Activated CD8-positive, alpha-beta memory T cell treated with anti-CD3 and anti-CD28 coated beads for 36 hours (primary cell): ENCODE data around the gene SLC25A53. TPM values are rescaled to one million over a fixed set of nuclear protein-coding genes. Genes with fewer than 3 reads are reported as not detected.

Experiments used
- CTCF ChIA-PET: fragments of 350-600 bp; sonication (Branson Sonifier 250); formaldehyde crosslinking; loops from one replicate; lab custom pipeline; 2021; ENCODE audit warnings: antibody characterized with exemption; lab: Charles Lee
- POLR2A ChIA-PET: fragments of 350-600 bp; sonication (Branson Sonifier 250); formaldehyde crosslinking; loops from one replicate; lab custom pipeline; 2021; ENCODE audit warnings: antibody characterized with exemption; lab: Charles Lee
- total RNA-seq, 2 experiments: library from RNA; stranded (reverse); gene quantifications; one replicate each; pipeline ENCODE4 v1.2.3, GENCODE V29; 2021

SLC25A53 gene, protein sequence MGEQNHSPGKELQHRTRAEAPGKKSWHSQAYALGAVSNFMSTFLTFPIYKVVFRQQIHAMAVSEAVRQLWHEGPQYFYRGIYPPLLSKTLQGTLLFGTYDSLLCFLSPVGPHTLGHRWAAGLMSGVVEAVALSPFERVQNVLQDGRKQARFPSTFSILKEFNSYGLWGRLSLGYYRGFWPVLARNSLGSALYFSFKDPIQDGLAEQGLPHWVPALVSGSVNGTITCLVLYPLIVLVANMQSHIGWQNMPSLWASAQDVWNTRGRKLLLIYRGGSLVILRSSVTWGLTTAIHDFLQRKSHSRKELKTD
- total RNA-seq = 1 to 10 TPM; 5.7 to 7.7 TPM

DNA sequence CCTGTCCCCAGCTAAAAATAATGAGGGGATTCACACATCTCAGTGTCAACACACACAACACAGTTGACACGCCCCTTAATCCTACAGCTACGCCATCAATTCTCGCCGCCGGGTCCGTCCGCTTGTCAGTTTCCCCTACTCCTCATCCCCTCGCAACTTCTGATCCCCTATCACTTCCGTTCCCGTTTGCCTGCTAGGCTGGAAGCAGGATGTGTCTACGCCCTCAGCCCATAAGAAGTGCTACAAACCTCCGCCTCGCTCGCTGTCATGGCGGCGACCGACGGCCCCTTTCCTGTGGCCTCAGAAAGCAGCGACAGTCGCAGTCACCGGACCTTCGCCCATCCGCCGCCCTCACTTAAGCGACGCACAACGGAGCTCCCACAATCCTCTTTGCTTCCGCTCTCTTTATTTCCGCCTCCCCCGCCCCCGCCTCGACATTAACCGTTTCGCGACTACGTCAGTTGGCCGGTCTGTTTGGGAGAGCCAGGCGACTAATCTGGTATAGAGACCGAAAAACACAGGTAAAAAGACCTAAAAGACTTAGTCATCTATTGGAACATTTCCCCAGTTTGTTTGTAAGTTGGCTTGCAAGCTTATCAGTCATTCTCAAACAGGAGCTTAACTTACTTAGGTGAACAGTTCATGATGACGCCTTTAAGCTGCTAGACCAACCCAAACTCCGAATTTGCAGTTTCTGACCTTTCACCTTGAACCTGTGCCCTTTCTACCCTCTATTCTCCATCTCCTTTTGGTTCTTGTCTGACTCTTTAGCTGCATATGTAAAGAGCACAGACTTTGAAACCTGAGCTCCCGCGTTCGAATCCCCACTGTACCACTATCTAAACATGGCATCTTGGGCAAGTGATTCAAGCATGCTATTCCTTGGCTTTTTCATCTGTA lies at the start of gene SLC25A53:
SLC25A53 (minus strand) TSS at position 380 of the 900 bp plus-strand sequence. CDS start 51,752 bp downstream, outside the sequence.
- POLR2A ChIA-PET = interaction anchor here (0.7 to 1.3 kb wide), 4 partner anchors 9 to 239 kb away, joined by 3 to 18 read pairs (median 4); partner anchors contain the start of gene FAM199X
- CTCF ChIA-PET = interaction anchor here (1.6 kb wide), 1 partner anchor 10 kb away, joined by 5 read pairs; no protein-coding TSS in a partner anchor

DNA sequence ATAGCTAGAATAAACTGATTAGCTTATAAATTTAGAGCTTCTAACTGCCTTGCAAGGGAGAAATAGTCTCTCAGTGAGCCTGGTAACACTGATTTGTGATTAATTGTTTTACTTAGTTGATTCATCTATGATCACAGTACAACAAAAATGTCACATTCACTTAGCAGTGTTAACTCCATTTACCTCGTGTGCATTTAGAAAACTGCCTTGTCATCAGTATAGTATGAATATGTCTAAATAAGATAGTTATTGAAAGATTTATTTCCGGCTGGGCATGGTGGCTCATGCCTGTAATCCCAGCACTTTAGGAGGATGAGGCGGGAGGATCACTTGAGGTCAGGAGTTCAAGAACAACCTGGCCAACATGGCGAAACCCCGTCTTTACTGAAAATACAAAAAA lies 48.7 kb upstream of the SLC25A53 start:
- POLR2A ChIA-PET = no interaction called here
- CTCF ChIA-PET = no interaction called here

DNA sequence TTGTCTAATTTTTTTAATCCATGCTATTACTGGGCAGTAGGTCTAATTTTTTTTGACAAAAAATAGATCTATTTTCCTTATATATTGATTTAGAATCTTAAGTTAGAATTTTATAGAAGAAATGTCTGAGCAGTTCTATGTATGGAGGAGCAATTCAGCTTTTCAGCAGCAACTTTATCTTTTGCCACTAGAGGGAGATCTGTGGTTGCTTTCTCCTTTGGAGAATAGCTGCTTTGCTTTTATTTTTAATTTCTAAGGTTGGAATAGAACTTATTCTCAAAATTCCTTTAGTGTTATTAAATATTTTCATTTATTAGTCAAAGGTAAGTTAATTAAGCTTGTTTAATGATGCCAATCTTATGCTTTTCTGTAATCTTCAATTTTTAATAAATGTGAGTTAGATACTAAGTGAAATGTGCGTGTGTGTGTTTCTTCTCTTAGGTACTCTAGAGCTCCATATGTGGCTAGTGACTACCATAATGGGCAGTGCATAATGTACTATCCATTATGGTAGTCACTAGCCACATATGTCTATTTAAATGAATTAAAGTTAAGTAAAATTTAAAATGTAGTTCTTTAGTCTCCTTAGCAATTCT lies 38.8 kb upstream of the SLC25A53 start:
- POLR2A ChIA-PET = no interaction called here
- CTCF ChIA-PET = interaction anchor here (0.7 to 1.4 kb wide), 5 partner anchors 12 to 305 kb away, joined by 3 to 4 read pairs (median 3); no protein-coding TSS in a partner anchor

DNA sequence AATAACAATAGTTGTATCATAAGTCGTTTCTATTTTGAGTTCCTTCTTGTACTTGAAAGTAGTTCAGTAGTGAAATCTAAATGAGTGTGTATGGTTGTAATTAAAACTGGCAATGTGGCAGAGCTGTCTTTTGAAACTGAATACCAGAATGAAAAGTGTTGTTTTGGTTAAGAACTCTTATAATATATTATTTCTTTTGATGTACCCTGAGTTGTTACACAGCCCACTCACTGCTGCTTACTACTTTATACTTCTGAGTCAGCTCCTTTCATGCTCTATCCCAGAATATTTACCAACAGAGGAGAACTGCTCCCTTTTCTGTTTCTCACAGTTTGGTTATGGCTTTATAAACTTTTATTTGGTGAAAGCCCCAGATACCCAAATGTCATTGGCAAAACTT lies 38.2 kb upstream of the SLC25A53 start:
- ChIA-PET POLR2A (interaction anchor here (0.8 kb wide), 1 partner anchor 11 kb away, joined by 4 read pairs; no protein-coding TSS in a partner anchor), CTCF (interaction anchor here (0.7 to 1.4 kb wide), 5 partner anchors 11 to 305 kb away, joined by 3 to 4 read pairs (median 3); no protein-coding TSS in a partner anchor)

DNA sequence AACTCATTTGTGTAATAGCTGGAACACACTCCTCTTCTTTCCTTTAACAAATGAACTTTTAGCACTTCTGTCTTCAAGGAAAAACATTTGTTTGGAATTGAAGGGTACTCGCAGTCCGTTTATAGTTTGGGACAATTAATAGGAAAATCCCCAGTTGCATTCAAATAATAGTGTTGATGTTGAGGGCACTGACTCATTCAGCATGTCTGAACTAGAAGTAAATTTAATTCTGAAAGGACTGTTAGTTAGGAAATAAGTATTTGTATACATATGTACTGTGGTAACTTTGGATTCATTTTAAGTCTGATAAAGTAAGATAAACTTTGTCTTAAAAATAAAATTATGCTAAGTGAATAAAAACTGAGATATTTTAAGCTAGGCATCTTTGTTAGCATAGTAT lies 36.7 kb upstream of the SLC25A53 start:
- POLR2A ChIA-PET = no interaction called here
- CTCF ChIA-PET = no interaction called here

DNA sequence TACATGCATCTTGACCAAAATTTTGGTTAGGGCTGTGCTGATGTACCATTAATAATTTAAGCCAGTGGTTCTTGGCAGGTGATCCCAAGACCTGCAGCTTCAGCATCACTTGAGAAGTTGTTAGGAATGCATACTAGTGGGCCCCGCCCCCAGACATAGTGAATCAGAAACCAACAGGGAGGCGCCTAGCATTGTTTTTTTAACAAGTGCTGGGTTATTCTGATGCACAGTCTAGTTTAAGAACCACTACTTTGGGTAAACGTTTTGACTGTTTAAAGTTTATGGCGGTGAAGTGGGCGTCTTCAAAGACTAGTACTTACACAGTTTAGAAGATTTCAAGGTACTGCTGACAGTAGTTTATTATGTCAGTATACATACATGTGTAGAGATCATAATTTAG lies 33.0 kb upstream of the SLC25A53 start:
- POLR2A ChIA-PET = no interaction called here
- CTCF ChIA-PET = no interaction called here

DNA sequence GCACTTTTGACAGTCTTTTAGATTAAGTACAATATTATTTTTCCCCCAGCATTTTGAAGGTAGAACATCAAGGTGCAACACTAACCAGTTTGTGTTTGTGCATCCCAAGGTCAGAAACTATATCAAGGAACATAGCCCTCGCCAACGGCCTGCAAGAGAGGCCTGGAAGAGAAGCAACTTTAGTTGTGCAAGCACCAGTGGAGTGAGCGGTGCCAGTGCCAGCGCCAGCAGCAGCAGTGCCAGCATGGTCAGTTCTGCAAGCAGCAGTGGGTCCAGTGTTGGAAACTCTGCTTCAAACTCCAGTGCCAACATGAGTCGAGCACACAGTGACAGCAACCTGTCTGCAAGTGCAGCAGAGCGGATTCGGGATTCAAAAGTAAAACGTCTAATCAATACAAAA lies 31.1 kb upstream of the SLC25A53 start:
- CTCF ChIA-PET = no interaction called here
- POLR2A ChIA-PET = no interaction called here

DNA sequence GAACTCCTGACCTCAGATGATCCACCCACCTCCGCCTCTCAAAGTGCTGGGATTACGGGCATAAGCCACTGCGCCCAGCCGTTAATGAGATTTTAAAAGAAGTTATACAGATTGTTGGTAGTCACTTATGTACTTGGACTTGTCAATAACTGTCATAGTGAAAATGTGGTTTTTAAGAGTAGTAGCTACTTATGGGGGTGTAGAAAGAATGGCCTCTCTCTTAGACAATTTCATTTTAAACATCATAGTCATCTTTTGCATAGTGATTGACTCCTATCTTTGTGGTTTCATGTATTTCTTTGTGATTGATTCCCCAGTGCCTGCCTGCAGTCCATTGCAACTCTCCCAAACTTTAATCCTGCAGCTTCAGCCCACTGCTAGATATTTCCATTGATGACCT lies 26.9 kb upstream of the SLC25A53 start:
- ChIA-PET CTCF (interaction anchor here (1.4 kb wide), 1 partner anchor 12 kb away, joined by 4 read pairs; no protein-coding TSS in a partner anchor), POLR2A (interaction anchor here (1.0 kb wide), 1 partner anchor 11 kb away, joined by 4 read pairs; no protein-coding TSS in a partner anchor)

DNA sequence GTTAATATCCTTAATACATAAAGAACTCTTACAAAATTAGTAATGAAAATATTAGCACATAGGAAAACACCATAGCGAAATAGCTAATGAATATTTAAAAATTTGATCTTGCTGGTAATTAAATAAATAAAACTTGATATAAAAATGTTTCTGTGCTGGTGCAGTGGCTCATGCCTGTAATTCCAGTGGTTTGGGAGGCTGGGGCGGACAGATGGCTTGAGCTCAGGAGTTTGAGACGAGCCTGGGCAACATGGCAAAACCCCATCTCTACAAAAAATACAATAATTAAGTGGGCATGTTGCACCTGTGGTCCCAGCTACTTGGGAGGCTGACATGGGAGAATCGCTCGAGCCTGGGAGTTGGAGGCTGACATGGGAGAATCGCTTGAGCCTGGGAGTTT lies 17.0 kb upstream of the SLC25A53 start:
- ChIA-PET POLR2A (no interaction called here), CTCF (interaction anchor here (1.6 kb wide), 1 partner anchor 8 kb away, joined by 4 read pairs; no protein-coding TSS in a partner anchor)

DNA sequence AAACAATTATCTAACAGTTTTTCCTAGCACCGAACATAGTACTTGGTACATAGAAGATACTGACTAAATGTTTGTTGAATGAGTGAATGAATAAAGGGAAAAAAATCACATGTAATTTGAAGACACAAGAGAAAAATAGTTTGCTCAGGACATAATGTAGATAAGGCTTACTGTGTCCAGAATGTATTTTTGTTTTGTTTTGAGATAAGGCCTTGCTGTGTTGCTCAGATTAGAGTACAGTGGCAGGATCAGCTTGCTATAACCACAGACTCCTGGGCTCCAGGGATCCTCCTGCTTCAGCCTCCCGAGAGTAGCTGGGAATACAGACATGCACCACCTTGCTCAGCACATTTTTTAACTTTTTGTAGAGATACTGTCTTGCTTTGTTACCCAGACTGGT lies 16.0 kb upstream of the SLC25A53 start:
- POLR2A ChIA-PET = no interaction called here
- CTCF ChIA-PET = no interaction called here

DNA sequence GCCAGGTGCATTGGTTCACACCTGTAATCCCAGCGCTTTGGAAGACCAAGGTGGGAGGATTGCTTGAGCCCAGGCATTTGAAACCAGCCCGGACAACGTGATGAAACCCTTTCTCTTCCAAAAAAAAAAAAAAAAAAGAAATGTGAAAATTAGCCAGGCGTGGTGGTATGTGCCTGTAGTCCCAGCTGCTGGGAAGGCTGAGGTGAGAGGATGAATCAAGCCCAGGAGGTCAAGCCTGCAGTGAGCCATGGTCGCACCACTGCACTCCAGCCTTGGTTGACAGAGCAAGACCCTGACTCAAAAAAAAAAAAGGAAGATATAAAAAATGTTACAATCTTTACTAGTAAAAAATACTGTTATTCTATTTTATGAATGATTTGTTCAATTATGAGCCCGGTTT lies 15.3 kb upstream of the SLC25A53 start:
- ChIA-PET CTCF (no interaction called here), POLR2A (no interaction called here)

DNA sequence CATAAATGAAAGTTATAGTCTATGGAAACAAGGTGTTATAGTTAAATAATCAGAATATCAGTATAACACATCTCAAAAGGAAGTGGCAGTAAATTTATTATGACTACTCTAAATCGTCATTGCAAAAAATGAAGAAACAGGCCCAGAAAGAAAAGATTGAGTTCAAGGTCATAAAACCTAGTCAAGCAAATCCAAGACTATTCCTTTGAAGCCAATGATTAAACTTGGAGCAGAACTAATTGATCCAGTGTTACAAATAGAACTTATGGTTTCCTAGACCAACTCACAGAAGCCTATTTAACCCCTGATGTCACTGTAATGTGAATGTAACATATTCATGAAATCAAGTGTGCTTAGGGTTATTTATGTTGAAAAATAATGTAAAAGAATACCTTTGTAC lies 11.3 kb upstream of the SLC25A53 start:
- CTCF ChIA-PET = interaction anchor here (1.3 kb wide), 1 partner anchor 11 kb away, joined by 5 read pairs; the partner anchor contains the start of gene SLC25A53
- POLR2A ChIA-PET = no interaction called here

DNA sequence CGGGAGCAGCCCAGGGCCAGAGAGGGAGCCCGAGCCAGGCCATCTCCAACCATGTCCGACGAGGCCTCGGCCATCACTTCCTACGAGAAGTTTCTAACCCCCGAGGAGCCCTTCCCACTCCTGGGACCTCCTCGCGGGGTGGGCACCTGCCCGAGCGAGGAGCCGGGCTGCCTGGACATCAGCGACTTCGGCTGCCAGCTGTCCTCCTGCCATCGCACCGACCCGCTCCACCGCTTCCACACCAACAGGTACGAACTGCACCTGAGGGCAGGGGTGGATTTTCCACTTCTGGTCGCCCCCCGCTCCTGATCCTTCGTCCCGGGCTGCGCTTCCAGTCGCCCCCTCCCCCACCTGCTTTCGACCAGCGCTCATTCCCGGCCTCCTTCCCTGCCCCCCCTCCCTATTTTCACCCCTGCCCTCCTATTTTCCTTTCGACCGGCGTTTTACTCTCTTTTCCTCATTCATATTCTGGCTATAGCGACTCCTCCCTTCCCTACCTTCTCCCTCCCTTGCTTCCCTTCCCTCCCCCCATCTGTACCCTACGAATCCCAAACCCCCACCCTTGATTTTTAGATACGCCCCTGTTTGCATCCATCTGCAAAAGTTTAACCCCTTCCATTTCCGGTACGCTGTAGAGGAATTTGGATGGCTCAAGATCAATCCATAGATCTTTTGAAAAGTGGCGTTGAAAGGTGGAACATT lies 10.1 kb upstream of the SLC25A53 start:
- POLR2A ChIA-PET = interaction anchor here (0.6 to 1.5 kb wide), 2 partner anchors 10 to 17 kb away, joined by 3 to 18 read pairs; partner anchors contain the start of gene SLC25A53

DNA sequence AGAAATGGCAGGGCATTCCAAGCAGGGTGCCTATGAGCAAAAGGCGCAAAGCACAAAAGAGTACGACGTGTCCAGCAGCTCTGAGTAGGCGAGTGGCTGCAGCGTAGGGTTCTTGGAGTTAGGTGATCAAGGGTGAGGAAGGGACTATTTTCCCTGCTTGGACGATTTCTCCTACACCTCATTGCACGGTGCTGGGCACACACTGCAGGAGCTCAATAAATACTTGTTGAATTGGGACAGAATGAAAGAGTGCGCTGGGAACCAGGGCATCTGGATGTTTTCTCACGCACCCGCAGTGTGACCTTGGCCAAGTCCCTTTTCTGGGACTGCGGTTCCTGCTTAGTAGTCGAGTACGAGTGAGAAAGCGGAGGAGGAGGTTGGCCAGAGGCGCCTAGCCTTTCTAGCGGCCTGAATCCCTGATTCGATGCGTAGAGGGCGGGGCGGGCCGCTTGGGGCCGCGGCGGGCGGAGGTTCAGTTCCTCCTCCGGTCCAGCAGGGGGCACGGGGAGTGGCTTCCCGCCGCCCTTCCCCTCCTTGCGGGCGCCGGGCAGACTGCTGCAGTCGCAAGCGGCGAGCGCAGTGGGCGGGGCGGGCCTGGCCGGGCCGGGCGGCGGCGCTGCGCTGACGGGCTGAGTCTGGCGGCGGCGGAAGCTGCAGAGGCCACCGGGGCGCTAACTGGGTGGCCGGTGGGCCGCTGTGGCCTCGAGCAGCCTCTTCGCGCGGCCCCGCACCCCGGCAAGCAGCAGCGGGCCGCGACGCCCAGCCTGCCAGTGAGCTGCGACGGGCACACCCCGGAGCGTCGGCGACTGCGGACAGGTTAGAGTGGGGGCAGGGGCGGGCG lies 9.3 kb upstream of the SLC25A53 start, which contains the start of gene FAM199X:
FAM199X (plus strand) TSS at position 560 of the 841 bp plus-strand sequence. CDS start 333 bp downstream, outside the sequence.
- POLR2A ChIA-PET = interaction anchor here (0.6 to 1.5 kb wide), 3 partner anchors 9 to 16 kb away, joined by 3 to 18 read pairs (median 4); partner anchors contain the start of gene SLC25A53
- CTCF ChIA-PET = interaction anchor here (0.7 to 1.6 kb wide), 3 partner anchors 8 to 29 kb away, joined by 3 to 4 read pairs (median 3); no protein-coding TSS in a partner anchor

More for the DNA sequence above, 10.1 kb upstream of the SLC25A53 start:
- CTCF ChIA-PET = interaction anchor here (1.3 kb wide), 1 partner anchor 10 kb away, joined by 5 read pairs; the partner anchor contains the start of gene SLC25A53

DNA sequence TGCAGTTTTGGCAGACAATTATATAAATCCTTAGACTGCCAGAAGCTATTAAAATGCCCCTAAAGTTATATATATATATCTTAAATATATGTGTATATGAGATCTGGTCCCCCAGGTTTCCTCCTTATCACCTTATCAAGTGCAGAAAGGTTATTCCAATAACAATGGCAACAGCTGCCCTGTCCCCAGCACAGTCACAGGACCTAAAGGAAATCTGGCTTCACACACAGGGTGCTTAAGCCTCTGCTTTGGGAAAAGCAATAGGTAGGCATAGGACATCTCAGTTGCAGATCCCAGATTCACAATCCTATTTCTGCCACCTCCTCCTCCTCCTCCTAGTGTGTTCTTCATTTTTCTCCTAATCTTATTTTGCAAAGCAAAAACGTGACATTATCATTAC lies 5.8 kb downstream of the SLC25A53 start:
- POLR2A ChIA-PET = no interaction called here
- CTCF ChIA-PET = no interaction called here

DNA sequence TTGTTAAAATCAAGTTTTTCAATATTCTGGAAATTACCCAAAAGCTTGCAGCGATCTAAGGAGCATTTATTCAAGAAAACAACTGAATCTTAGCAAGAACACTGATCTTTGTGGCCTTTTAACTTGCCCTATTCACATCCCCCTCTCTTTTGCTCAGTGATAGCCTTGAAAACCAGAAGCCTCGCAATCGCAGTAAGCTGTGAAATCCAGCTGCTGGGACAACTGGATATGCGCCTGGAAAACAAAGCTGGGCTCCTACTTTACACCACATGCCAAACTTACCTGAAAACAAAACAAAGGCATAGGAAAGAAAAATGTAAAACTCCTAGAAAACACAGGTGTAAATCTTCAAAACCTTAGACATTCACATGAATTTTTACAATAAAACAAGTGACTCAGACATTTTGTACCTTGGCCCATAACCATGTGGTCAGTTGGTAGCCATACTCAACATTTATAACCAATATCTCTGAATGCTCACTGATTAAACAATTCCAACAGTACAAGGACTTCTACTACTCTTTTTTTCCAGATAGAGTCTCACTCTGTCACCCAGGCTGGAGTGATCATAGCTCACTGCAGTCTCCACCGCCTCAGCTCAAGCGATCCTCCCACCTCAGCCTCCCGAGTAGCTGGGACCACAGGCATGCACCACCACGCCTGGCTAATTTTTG lies 15.6 kb downstream of the SLC25A53 start:
- ChIA-PET POLR2A (no interaction called here), CTCF (no interaction called here)

DNA sequence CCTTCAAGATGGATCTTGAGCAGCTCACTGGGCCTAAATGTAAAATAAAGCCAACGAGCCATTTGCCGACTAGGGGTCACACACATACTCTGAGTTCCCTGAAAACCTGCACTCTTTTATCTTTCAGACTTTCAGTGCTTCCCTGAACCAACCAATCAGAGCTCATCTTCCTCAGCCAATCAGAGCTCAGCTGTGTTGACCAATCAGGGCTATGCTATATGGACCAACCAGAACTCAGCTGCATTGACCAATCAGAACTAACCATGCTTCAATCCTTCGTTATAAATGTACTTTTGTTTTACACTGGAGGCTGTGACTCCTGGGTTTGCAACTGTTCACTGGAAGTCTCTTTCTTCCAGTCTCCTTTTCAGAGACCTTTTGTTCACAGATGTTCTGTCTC lies 19.3 kb downstream of the SLC25A53 start:
- CTCF ChIA-PET = interaction anchor here (3.0 kb wide), 1 partner anchor 37 kb away, joined by 19 read pairs; no protein-coding TSS in a partner anchor
- POLR2A ChIA-PET = no interaction called here
